ENCODE results near the gene VPS11. TPM values are rescaled to one million over a fixed set of nuclear protein-coding genes. Genes with fewer than 3 reads are reported as not detected.
A peak's percentile ranks its signal among the peaks of the same experiment; 100 is the strongest.

The VPS11 gene
- total RNA-seq, 1 donor, result 24.6 TPM

GRCh38 chr11:119048644-119049043 lies 19.0 kb upstream of the VPS11 start:
- DNase-seq (ENCODE audit: low read depth), result no peak
- TF ChIP-seq, protein P1, sequence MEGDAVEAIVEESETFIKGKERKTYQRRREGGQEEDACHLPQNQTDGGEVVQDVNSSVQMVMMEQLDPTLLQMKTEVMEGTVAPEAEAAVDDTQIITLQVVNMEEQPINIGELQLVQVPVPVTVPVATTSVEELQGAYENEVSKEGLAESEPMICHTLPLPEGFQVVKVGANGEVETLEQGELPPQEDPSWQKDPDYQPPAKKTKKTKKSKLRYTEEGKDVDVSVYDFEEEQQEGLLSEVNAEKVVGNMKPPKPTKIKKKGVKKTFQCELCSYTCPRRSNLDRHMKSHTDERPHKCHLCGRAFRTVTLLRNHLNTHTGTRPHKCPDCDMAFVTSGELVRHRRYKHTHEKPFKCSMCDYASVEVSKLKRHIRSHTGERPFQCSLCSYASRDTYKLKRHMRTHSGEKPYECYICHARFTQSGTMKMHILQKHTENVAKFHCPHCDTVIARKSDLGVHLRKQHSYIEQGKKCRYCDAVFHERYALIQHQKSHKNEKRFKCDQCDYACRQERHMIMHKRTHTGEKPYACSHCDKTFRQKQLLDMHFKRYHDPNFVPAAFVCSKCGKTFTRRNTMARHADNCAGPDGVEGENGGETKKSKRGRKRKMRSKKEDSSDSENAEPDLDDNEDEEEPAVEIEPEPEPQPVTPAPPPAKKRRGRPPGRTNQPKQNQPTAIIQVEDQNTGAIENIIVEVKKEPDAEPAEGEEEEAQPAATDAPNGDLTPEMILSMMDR (IDR thresholded peaks at IDR 0.05; ENCODE audit: insufficient read depth, low read depth, low read length), result no peak
- H3K4me3 ChIP-seq (ENCODE audit: low read depth, low read length), result no peak overlapping the region

DNA sequence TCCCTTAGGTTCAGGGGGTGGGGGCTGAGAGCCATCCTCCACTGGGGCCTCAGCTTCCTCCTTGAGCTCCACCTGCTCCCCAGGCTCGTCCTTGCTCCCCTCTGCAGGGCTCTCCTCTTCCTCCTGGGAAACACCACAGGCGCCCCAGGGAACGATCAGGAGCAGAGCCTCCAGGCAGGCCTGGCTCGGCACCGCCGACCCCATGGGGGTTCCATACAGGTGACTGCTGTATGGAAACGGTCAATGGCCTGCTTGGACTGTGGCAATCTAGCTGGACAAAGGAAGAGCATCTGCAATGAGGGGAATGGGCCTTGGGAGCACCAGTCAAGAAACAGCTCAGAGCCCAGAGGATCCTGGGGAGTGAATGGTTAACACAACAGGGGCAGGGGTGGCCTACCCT lies 18.5 kb upstream of the VPS11 start:
- no peak overlapping the region for H3K4me3 ChIP-seq (ENCODE audit: low read depth, low read length)
- TF ChIP-seq, protein P1 (IDR thresholded peaks at IDR 0.05; ENCODE audit: insufficient read depth, low read depth, low read length), result no peak
- DNase-seq (ENCODE audit: low read depth), result no peak

GRCh38 chr11:119051440-119052162 lies 16.0 kb upstream of the VPS11 start:
- DNase-seq (ENCODE audit: low read depth), result no peak
- H3K4me3 ChIP-seq (ENCODE audit: low read depth, low read length), result no peak overlapping the region
- TF ChIP-seq, protein P1 (IDR thresholded peaks at IDR 0.05; ENCODE audit: insufficient read depth, low read depth, low read length), result no peak

- no peak for DNase-seq (ENCODE audit: low read depth)
- TF ChIP-seq, protein P1 (IDR thresholded peaks at IDR 0.05; ENCODE audit: insufficient read depth, low read depth, low read length), result no peak
- no peak overlapping the region for H3K4me3 ChIP-seq (ENCODE audit: low read depth, low read length)
Measured at GRCh38 chr11:119052163-119052814, 15.3 kb upstream of the VPS11 start.

GRCh38 chr11:119054418-119054817 lies 13.2 kb upstream of the VPS11 start:
- TF ChIP-seq, protein P1 (IDR thresholded peaks at IDR 0.05; ENCODE audit: insufficient read depth, low read depth, low read length), result no peak
- no peak for DNase-seq (ENCODE audit: low read depth)
- H3K4me3 ChIP-seq (ENCODE audit: low read depth, low read length), result no peak overlapping the region

GRCh38 chr11:119055901-119056300 lies 11.7 kb upstream of the VPS11 start:
- TF ChIP-seq, protein P1 (IDR thresholded peaks at IDR 0.05; ENCODE audit: insufficient read depth, low read depth, low read length), result no peak
- peak; percentile 8 for DNase-seq (ENCODE audit: low read depth)
- peak overlapping the region; percentile 84 for H3K4me3 ChIP-seq (ENCODE audit: low read depth, low read length)
